ENCODE results near the gene MAGED2.

The MAGED2 gene

GRCh38 chrX:54798137-54798536, 9.4 kb upstream of the MAGED2 start, which contains the start of gene ITIH6:
TSS of gene ITIH6 (minus strand) at chrX:54798255. CDS start at chrX:54798210, 45 bp downstream.
- no peak within 1 kb of the TSS for H3K9ac ChIP-seq (ENCODE audit: low read length)
- H3K4me3 ChIP-seq (ENCODE audit: low read length): no peak within 1 kb of the TSS
- H3K4me1 ChIP-seq (ENCODE audit: control insufficient read depth, low read depth, low read length): no peaks in the 10 kb centered on the region
- no peak within 1 kb of the TSS for H3K27ac ChIP-seq (ENCODE audit: low read length)
- peaks cover 5% of the 10 kb centered on the region for H3K9me3 ChIP-seq (ENCODE audit: control insufficient read depth, low read depth, low read length)
- H3K36me3 ChIP-seq (ENCODE audit: control insufficient read depth, low read depth, low read length): no peaks in the 10 kb centered on the region
- H3K27me3 ChIP-seq (ENCODE audit: control insufficient read depth, insufficient read depth, low read length): no peaks in the 10 kb centered on the region

GRCh38 chrX:54799046-54799445, 8.5 kb upstream of the MAGED2 start:
- no peak overlapping the region for H3K9ac ChIP-seq (ENCODE audit: low read length)
- H3K27me3 ChIP-seq (ENCODE audit: control insufficient read depth, insufficient read depth, low read length): no peaks in the 10 kb centered on the region
- no peak overlapping the region for H3K27ac ChIP-seq (ENCODE audit: low read length)
- H3K36me3 ChIP-seq (ENCODE audit: control insufficient read depth, low read depth, low read length): no peaks in the 10 kb centered on the region
- H3K4me3 ChIP-seq (ENCODE audit: low read length): no peak overlapping the region
- H3K9me3 ChIP-seq (ENCODE audit: control insufficient read depth, low read depth, low read length): peaks cover 3% of the 10 kb centered on the region
- H3K4me1 ChIP-seq (ENCODE audit: control insufficient read depth, low read depth, low read length): peaks cover 3% of the 10 kb centered on the region

GRCh38 chrX:54808109-54808604, 612 bp downstream of the MAGED2 start:
- Histone ChIP-seq H3K4me3 (ENCODE audit: low read length) (peak overlapping the region; percentile 72), H3K36me3 (ENCODE audit: control insufficient read depth, low read depth, low read length) (peaks cover 34% of the 10 kb centered on the region), H3K9me3 (ENCODE audit: control insufficient read depth, low read depth, low read length) (peaks cover 5% of the 10 kb centered on the region), H3K27ac (ENCODE audit: low read length) (no peak overlapping the region), H3K9ac (ENCODE audit: low read length) (peak overlapping the region; percentile 63), H3K4me1 (ENCODE audit: control insufficient read depth, low read depth, low read length) (peaks cover 7% of the 10 kb centered on the region), H3K27me3 (ENCODE audit: control insufficient read depth, insufficient read depth, low read length) (no peaks in the 10 kb centered on the region)

GRCh38 chrX:54808605-54809483, 1.3 kb downstream of the MAGED2 start:
- H3K27ac ChIP-seq (ENCODE audit: low read length): no peak overlapping the region
- H3K36me3 ChIP-seq (ENCODE audit: control insufficient read depth, low read depth, low read length): peaks cover 41% of the 10 kb centered on the region
- peaks cover 5% of the 10 kb centered on the region for H3K9me3 ChIP-seq (ENCODE audit: control insufficient read depth, low read depth, low read length)
- H3K4me3 ChIP-seq (ENCODE audit: low read length): peak overlapping the region; percentile 72
- peak overlapping the region; percentile 63 for H3K9ac ChIP-seq (ENCODE audit: low read length)
- H3K27me3 ChIP-seq (ENCODE audit: control insufficient read depth, insufficient read depth, low read length): no peaks in the 10 kb centered on the region
- H3K4me1 ChIP-seq (ENCODE audit: control insufficient read depth, low read depth, low read length): peaks cover 6% of the 10 kb centered on the region

GRCh38 chrX:54810532-54810931, 3.0 kb downstream of the MAGED2 start:
- Histone ChIP-seq H3K9me3 (ENCODE audit: control insufficient read depth, low read depth, low read length) (peaks cover 12% of the 10 kb centered on the region), H3K27ac (ENCODE audit: low read length) (no peak overlapping the region), H3K9ac (ENCODE audit: low read length) (no peak overlapping the region), H3K36me3 (ENCODE audit: control insufficient read depth, low read depth, low read length) (peaks cover 58% of the 10 kb centered on the region), H3K4me3 (ENCODE audit: low read length) (no peak overlapping the region), H3K27me3 (ENCODE audit: control insufficient read depth, insufficient read depth, low read length) (no peaks in the 10 kb centered on the region), H3K4me1 (ENCODE audit: control insufficient read depth, low read depth, low read length) (no peaks in the 10 kb centered on the region)

GRCh38 chrX:54811301-54811885, 3.8 kb downstream of the MAGED2 start:
- H3K36me3 ChIP-seq (ENCODE audit: control insufficient read depth, low read depth, low read length): peaks cover 66% of the 10 kb centered on the region
- H3K4me3 ChIP-seq (ENCODE audit: low read length): no peak overlapping the region
- no peaks in the 10 kb centered on the region for H3K4me1 ChIP-seq (ENCODE audit: control insufficient read depth, low read depth, low read length)
- H3K9ac ChIP-seq (ENCODE audit: low read length): no peak overlapping the region
- no peak overlapping the region for H3K27ac ChIP-seq (ENCODE audit: low read length)
- peaks cover 17% of the 10 kb centered on the region for H3K9me3 ChIP-seq (ENCODE audit: control insufficient read depth, low read depth, low read length)
- H3K27me3 ChIP-seq (ENCODE audit: control insufficient read depth, insufficient read depth, low read length): no peaks in the 10 kb centered on the region

GRCh38 chrX:54812306-54812705, 4.8 kb downstream of the MAGED2 start:
- H3K9ac ChIP-seq (ENCODE audit: low read length): no peak overlapping the region
- H3K9me3 ChIP-seq (ENCODE audit: control insufficient read depth, low read depth, low read length): peaks cover 17% of the 10 kb centered on the region
- H3K27me3 ChIP-seq (ENCODE audit: control insufficient read depth, insufficient read depth, low read length): no peaks in the 10 kb centered on the region
- H3K4me3 ChIP-seq (ENCODE audit: low read length): no peak overlapping the region
- H3K4me1 ChIP-seq (ENCODE audit: control insufficient read depth, low read depth, low read length): no peaks in the 10 kb centered on the region
- H3K36me3 ChIP-seq (ENCODE audit: control insufficient read depth, low read depth, low read length): peaks cover 66% of the 10 kb centered on the region
- H3K27ac ChIP-seq (ENCODE audit: low read length): no peak overlapping the region

GRCh38 chrX:54817220-54817820, 9.8 kb downstream of the MAGED2 start:
- H3K27me3 ChIP-seq (ENCODE audit: control insufficient read depth, insufficient read depth, low read length): no peaks in the 10 kb centered on the region
- peaks cover 40% of the 10 kb centered on the region for H3K36me3 ChIP-seq (ENCODE audit: control insufficient read depth, low read depth, low read length)
- peaks cover 17% of the 10 kb centered on the region for H3K9me3 ChIP-seq (ENCODE audit: control insufficient read depth, low read depth, low read length)
- no peak overlapping the region for H3K4me3 ChIP-seq (ENCODE audit: low read length)
- H3K4me1 ChIP-seq (ENCODE audit: control insufficient read depth, low read depth, low read length): no peaks in the 10 kb centered on the region
- no peak overlapping the region for H3K27ac ChIP-seq (ENCODE audit: low read length)
- no peak overlapping the region for H3K9ac ChIP-seq (ENCODE audit: low read length)

GRCh38 chrX:54818221-54818620, 10.7 kb downstream of the MAGED2 start:
- peaks cover 12% of the 10 kb centered on the region for H3K9me3 ChIP-seq (ENCODE audit: control insufficient read depth, low read depth, low read length)
- H3K4me3 ChIP-seq (ENCODE audit: low read length): no peak overlapping the region
- H3K4me1 ChIP-seq (ENCODE audit: control insufficient read depth, low read depth, low read length): no peaks in the 10 kb centered on the region
- H3K36me3 ChIP-seq (ENCODE audit: control insufficient read depth, low read depth, low read length): peaks cover 31% of the 10 kb centered on the region
- H3K9ac ChIP-seq (ENCODE audit: low read length): no peak overlapping the region
- H3K27me3 ChIP-seq (ENCODE audit: control insufficient read depth, insufficient read depth, low read length): no peaks in the 10 kb centered on the region
- no peak overlapping the region for H3K27ac ChIP-seq (ENCODE audit: low read length)

GRCh38 chrX:54819201-54819600, 11.7 kb downstream of the MAGED2 start:
- Histone ChIP-seq H3K9ac (ENCODE audit: low read length) (no peak overlapping the region), H3K4me1 (ENCODE audit: control insufficient read depth, low read depth, low read length) (no peaks in the 10 kb centered on the region), H3K27me3 (ENCODE audit: control insufficient read depth, insufficient read depth, low read length) (no peaks in the 10 kb centered on the region), H3K27ac (ENCODE audit: low read length) (no peak overlapping the region), H3K36me3 (ENCODE audit: control insufficient read depth, low read depth, low read length) (peaks cover 21% of the 10 kb centered on the region), H3K9me3 (ENCODE audit: control insufficient read depth, low read depth, low read length) (peaks cover 8% of the 10 kb centered on the region), H3K4me3 (ENCODE audit: low read length) (no peak overlapping the region)

GRCh38 chrX:54820737-54821136, 13.2 kb downstream of the MAGED2 start:
- peaks cover 3% of the 10 kb centered on the region for H3K9me3 ChIP-seq (ENCODE audit: control insufficient read depth, low read depth, low read length)
- no peaks in the 10 kb centered on the region for H3K27me3 ChIP-seq (ENCODE audit: control insufficient read depth, insufficient read depth, low read length)
- H3K27ac ChIP-seq (ENCODE audit: low read length): no peak overlapping the region
- H3K36me3 ChIP-seq (ENCODE audit: control insufficient read depth, low read depth, low read length): peaks cover 6% of the 10 kb centered on the region
- H3K9ac ChIP-seq (ENCODE audit: low read length): no peak overlapping the region
- no peaks in the 10 kb centered on the region for H3K4me1 ChIP-seq (ENCODE audit: control insufficient read depth, low read depth, low read length)
- no peak overlapping the region for H3K4me3 ChIP-seq (ENCODE audit: low read length)
